CD4-positive, alpha-beta memory T cell (primary cell): ENCODE results near the gene SETD7. TPM values are rescaled to one million over a fixed set of nuclear protein-coding genes. Genes with fewer than 3 reads are reported as not detected.

Experiments used
- CTCF ChIA-PET: fragments of 350-600 bp; sonication (Branson Sonifier 250); formaldehyde crosslinking; loops from one replicate; lab custom pipeline; 2021; ENCODE audit warnings: inconsistent platforms; ENCODE audit not compliant: partially characterized antibody; lab: Charles Lee
- POLR2A ChIA-PET: fragments of 350-600 bp; sonication (Branson Sonifier 250); formaldehyde crosslinking; loops from one replicate; lab custom pipeline; 2021; ENCODE audit not compliant: partially characterized antibody; lab: Charles Lee
- DNase-seq, 5 donors: peaks; one replicate each; pipeline versions ENCODE4 v3.0.0 to v3.0.0-alpha.2; 2020 to 2022; ENCODE audit warnings: mixed read lengths in 1 of 5
- H3K27ac ChIP-seq: one replicate; pipeline ENCODE4 v1.7.0; 2013; ENCODE audit warnings: low read depth, low read length
- H3K27me3 ChIP-seq: 2 replicates; pipeline ENCODE4 v1.7.0; 2013; ENCODE audit warnings: mild to moderate bottlenecking, low read length, moderate library complexity; ENCODE audit not compliant: insufficient read depth
- H3K36me3 ChIP-seq: 2 replicates; pipeline ENCODE4 v1.7.0; 2013; ENCODE audit warnings: mild to moderate bottlenecking, low read length, moderate library complexity; ENCODE audit not compliant: insufficient read depth
- H3K4me1 ChIP-seq: 2 replicates; pipeline ENCODE4 v1.7.0; 2013; ENCODE audit warnings: mild to moderate bottlenecking, low read length, moderate library complexity; ENCODE audit not compliant: insufficient read depth
- H3K4me3 ChIP-seq, 2 donors: one replicate each; pipeline ENCODE4 v1.7.0; 2013; ENCODE audit warnings: low read length in 2 of 2, mild to moderate bottlenecking in 1 of 2
- H3K9me3 ChIP-seq, 2 donors: one replicate each; pipeline ENCODE4 v1.7.0; 2013; ENCODE audit warnings: low read length in 2 of 2, control low read depth in 1 of 2; ENCODE audit not compliant: control insufficient read depth in 1 of 2
- H3K27ac Mint-ChIP-seq, 7 donors: one replicate each; pipeline ENCODE4 v1.8.0; 2020 to 2021; ENCODE audit warnings: mixed read lengths in 7 of 7, mild to moderate bottlenecking in 6 of 7, inconsistent platforms in 3 of 7, moderate library complexity in 3 of 7
- H3K27me3 Mint-ChIP-seq, 2 donors: one replicate each; pipeline ENCODE4 v1.8.0; 2020 to 2021; ENCODE audit warnings: mixed read lengths in 2 of 2
- H3K36me3 Mint-ChIP-seq, 2 donors: one replicate each; pipeline ENCODE4 v1.8.0; 2020 to 2021; ENCODE audit warnings: mixed read lengths in 2 of 2, inconsistent platforms in 1 of 2, mild to moderate bottlenecking in 1 of 2
- H3K4me1 Mint-ChIP-seq, 4 donors: one replicate each; pipeline ENCODE4 v1.8.0; 2020 to 2021; ENCODE audit warnings: mixed read lengths in 4 of 4, mild to moderate bottlenecking in 1 of 4
- H3K4me3 Mint-ChIP-seq, 8 donors: one replicate each; pipeline ENCODE4 v1.8.0; 2020 to 2021; ENCODE audit warnings: mixed read lengths in 8 of 8, mild to moderate bottlenecking in 7 of 8, moderate library complexity in 6 of 8, inconsistent platforms in 3 of 8
- H3K9me3 Mint-ChIP-seq, 8 donors: one replicate each; pipeline ENCODE4 v1.8.0; 2020 to 2021; ENCODE audit warnings: mixed read lengths in 8 of 8, mild to moderate bottlenecking in 5 of 8, inconsistent platforms in 3 of 8, moderate library complexity in 1 of 8
- intact Hi-C: fragments of 100-400 bp; cut with micrococcal nuclease; formaldehyde crosslinking; loops from one replicate; pipeline ENCODE4 v1.15.1; 2023
- polyA plus RNA-seq, 2 donors: library from polyadenylated mRNA; unstranded; fragments of 300-500 nt; fragmentation: Illumina TruSeq; gene quantifications; one replicate each; pipeline ENCODE4 v1.2.3, GENCODE V29; 2021
- total RNA-seq, 2 experiments: library from RNA; stranded (reverse); gene quantifications; one replicate each; pipeline ENCODE4 v1.2.3, GENCODE V29; 2021

SETD7 gene
- total and polyA plus RNA-seq, 4 experiments from 2014 or later, result 3.9 to 14.6 (median 9.7) TPM

DNA sequence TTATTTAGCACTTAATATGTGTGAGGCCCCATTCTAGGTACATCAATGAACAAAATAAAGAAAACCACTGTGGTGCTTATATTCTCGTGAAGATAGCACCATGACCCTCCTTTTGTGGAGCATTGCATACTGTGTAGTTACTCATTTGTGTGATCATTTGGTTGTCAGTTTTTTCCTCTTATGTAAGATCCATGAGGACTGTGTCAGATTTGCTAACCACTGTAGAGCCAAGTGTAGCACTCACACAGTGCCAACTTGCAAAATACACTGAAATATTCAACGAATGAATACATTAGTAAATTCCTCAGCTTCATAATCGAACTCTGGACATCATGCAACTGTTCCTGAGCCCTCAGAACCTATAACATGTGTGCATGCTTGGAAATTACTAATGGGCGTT lies 29.5 kb upstream of the SETD7 start:
- CTCF ChIA-PET, result no interaction called here
- Histone ChIP-seq H3K27me3 (no peaks in the 10 kb centered on the region), H3K36me3 (no peaks in the 10 kb centered on the region), H3K4me3 (no peak overlapping the region), H3K9me3 (no peaks in the 10 kb centered on the region), H3K4me1 (no peaks in the 10 kb centered on the region), H3K27ac (no peak overlapping the region)
- intact Hi-C loops, result no loop called here
- Mint-ChIP-seq H3K9me3 (peaks cover 0 to 2% (median 0%) of the 10 kb centered on the region in 8 donors), H3K36me3 (no peaks in the 10 kb centered on the region), H3K27me3 (peaks cover 9 to 10% of the 10 kb centered on the region in 2 donors), H3K4me3 (no peak overlapping the region), H3K27ac (no peak overlapping the region), H3K4me1 (no peaks in the 10 kb centered on the region)
- POLR2A ChIA-PET, result no interaction called here
- no peak for DNase-seq

DNA sequence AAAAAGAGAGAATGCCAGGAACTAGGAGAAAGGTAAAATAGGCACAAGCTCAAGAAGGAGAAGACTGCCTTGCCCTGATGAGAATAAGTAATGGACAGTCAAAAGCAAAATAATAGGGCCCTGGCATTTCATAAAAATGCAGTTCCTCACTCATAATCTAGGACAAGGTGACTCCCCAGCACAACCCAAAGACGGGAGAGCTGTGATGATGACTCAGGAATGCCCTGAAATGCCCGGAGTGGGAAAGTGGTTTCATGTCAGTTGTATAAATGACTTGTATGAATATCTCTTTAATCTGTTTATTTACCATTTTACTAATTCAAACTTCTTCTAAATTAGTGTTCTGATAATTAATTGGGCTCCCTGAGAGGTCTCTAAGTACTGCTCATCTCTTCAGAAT lies 28.8 kb upstream of the SETD7 start:
- no peak for DNase-seq
- Mint-ChIP-seq H3K9me3 (peaks cover 0 to 2% (median 0%) of the 10 kb centered on the region in 8 donors), H3K4me3 (no peak overlapping the region), H3K27me3 (peaks cover 9 to 13% of the 10 kb centered on the region in 2 donors), H3K36me3 (no peaks in the 10 kb centered on the region), H3K27ac (no peak overlapping the region), H3K4me1 (no peaks in the 10 kb centered on the region)
- H3K27ac ChIP-seq, result no peak overlapping the region
- no peaks in the 10 kb centered on the region for H3K9me3 ChIP-seq
- no peaks in the 10 kb centered on the region for H3K27me3 ChIP-seq
- H3K4me1 ChIP-seq, result no peaks in the 10 kb centered on the region
- no peaks in the 10 kb centered on the region for H3K36me3 ChIP-seq
- CTCF ChIA-PET, result no interaction called here
- no peak overlapping the region for H3K4me3 ChIP-seq
- POLR2A ChIA-PET, result interaction anchor here (0.7 kb wide), 1 partner anchor 24 kb away, joined by 3 read pairs; no protein-coding TSS in a partner anchor
- intact Hi-C loops, result no loop called here

DNA sequence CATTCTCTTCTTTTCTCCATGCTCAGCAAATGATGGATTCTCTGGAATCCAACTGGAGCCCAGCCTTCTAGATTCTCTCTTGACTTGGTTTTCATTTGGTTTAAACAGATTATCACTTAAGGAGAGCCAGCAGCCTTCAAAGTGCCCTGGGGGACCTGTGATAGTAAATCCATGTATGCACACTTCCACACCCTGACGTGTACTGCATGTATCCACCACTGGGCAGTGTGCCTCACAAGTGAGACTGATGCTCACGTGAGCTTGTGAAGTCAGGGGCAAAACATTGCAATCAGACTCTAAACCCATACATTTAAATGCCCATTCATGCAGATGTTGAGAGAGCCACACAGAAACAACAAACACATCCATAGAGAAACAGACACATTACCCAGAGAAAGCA lies 28.0 kb upstream of the SETD7 start:
- H3K4me1 Mint-ChIP-seq, result no peaks in the 10 kb centered on the region
- CTCF ChIA-PET, result interaction anchor here (1.2 to 1.3 kb wide), 2 partner anchors 22 to 69 kb away, joined by 3 to 5 read pairs; no protein-coding TSS in a partner anchor
- POLR2A ChIA-PET, result interaction anchor here (0.7 kb wide), 1 partner anchor 25 kb away, joined by 3 read pairs; no protein-coding TSS in a partner anchor
- Histone ChIP-seq H3K27me3 (no peaks in the 10 kb centered on the region), H3K9me3 (no peaks in the 10 kb centered on the region), H3K4me3 (no peak overlapping the region), H3K36me3 (no peaks in the 10 kb centered on the region), H3K4me1 (no peaks in the 10 kb centered on the region), H3K27ac (no peak overlapping the region)
- no peak overlapping the region for H3K27ac Mint-ChIP-seq
- no peak for DNase-seq
- intact Hi-C loops, result no loop called here
- no peak overlapping the region for H3K4me3 Mint-ChIP-seq
- H3K36me3 Mint-ChIP-seq, result no peaks in the 10 kb centered on the region
- H3K27me3 Mint-ChIP-seq, result peaks cover 9 to 13% of the 10 kb centered on the region in 2 donors
- peaks cover 0 to under 1% (median 0%) of the 10 kb centered on the region in 8 donors for H3K9me3 Mint-ChIP-seq

DNA sequence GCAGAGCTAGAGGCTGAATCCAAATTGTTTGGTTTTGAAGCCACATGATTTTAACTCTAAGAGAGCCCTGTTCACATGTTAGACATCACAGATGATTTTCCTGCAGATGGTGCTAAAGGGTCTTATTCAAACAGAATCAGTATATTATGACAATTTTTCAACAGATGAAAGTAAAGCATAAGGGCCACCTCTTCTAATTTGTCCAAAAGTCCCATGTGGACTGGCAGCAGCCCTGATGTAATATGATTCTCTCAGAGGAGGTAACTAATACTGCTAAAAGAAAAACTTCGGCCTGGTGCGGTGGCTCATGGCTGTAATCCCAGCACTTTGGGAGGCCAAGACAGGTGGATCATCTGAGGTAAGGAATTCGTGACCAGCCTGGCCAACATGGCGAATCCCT lies 26.0 kb upstream of the SETD7 start:
- Histone ChIP-seq H3K36me3 (no peaks in the 10 kb centered on the region), H3K27me3 (no peaks in the 10 kb centered on the region), H3K27ac (no peak overlapping the region), H3K4me3 (no peak overlapping the region), H3K4me1 (no peaks in the 10 kb centered on the region), H3K9me3 (no peaks in the 10 kb centered on the region)
- no peak for DNase-seq
- ChIA-PET POLR2A (no interaction called here), CTCF (interaction anchor here (1.2 kb wide), 1 partner anchor 9 kb away, joined by 3 read pairs; no protein-coding TSS in a partner anchor)
- H3K4me3 Mint-ChIP-seq, result no peak overlapping the region
- no peak overlapping the region for H3K27ac Mint-ChIP-seq
- H3K9me3 Mint-ChIP-seq, result no peaks in the 10 kb centered on the region
- no peaks in the 10 kb centered on the region for H3K36me3 Mint-ChIP-seq
- H3K4me1 Mint-ChIP-seq, result no peaks in the 10 kb centered on the region
- intact Hi-C loops, result no loop called here
- peaks cover 11 to 13% of the 10 kb centered on the region in 2 donors for H3K27me3 Mint-ChIP-seq

GRCh38 chr4:139581096-139581495 lies 25.1 kb upstream of the SETD7 start:
- no peaks in the 10 kb centered on the region for H3K27me3 ChIP-seq
- Mint-ChIP-seq H3K4me3 (no peak overlapping the region), H3K36me3 (no peaks in the 10 kb centered on the region), H3K27me3 (peaks cover 11 to 13% of the 10 kb centered on the region in 2 donors), H3K27ac (no peak overlapping the region), H3K4me1 (no peaks in the 10 kb centered on the region), H3K9me3 (no peaks in the 10 kb centered on the region)
- ChIA-PET CTCF (interaction anchor here (1.2 kb wide), 1 partner anchor 10 kb away, joined by 3 read pairs; no protein-coding TSS in a partner anchor), POLR2A (no interaction called here)
- H3K4me3 ChIP-seq, result no peak overlapping the region
- no peak overlapping the region for H3K27ac ChIP-seq
- H3K36me3 ChIP-seq, result no peaks in the 10 kb centered on the region
- no peaks in the 10 kb centered on the region for H3K4me1 ChIP-seq
- no peaks in the 10 kb centered on the region for H3K9me3 ChIP-seq
- intact Hi-C loops, result no loop called here
- no peak for DNase-seq

- Histone ChIP-seq H3K36me3 (no peaks in the 10 kb centered on the region), H3K27ac (no peak overlapping the region), H3K4me3 (no peak overlapping the region), H3K27me3 (no peaks in the 10 kb centered on the region), H3K4me1 (no peaks in the 10 kb centered on the region), H3K9me3 (no peaks in the 10 kb centered on the region)
- Mint-ChIP-seq H3K9me3 (no peaks in the 10 kb centered on the region), H3K27me3 (peaks cover 5 to 6% of the 10 kb centered on the region in 2 donors), H3K4me1 (no peaks in the 10 kb centered on the region), H3K36me3 (no peaks in the 10 kb centered on the region), H3K27ac (no peak overlapping the region), H3K4me3 (no peak overlapping the region)
- no peak for DNase-seq
- ChIA-PET POLR2A (no interaction called here), CTCF (interaction anchor here (1.0 kb wide), 1 partner anchor 28 kb away, joined by 3 read pairs; no protein-coding TSS in a partner anchor)
- intact Hi-C loops, result no loop called here
These were observed 20.2 kb upstream of the SETD7 start for GRCh38 chr4:139576219-139576618.

GRCh38 chr4:139575072-139575471 lies 19.1 kb upstream of the SETD7 start:
- H3K4me3 Mint-ChIP-seq, result no peak overlapping the region
- Histone ChIP-seq H3K36me3 (no peaks in the 10 kb centered on the region), H3K9me3 (no peaks in the 10 kb centered on the region), H3K27me3 (no peaks in the 10 kb centered on the region), H3K4me1 (no peaks in the 10 kb centered on the region), H3K27ac (no peak overlapping the region), H3K4me3 (no peak overlapping the region)
- intact Hi-C loops, result no loop called here
- no peak overlapping the region for H3K27ac Mint-ChIP-seq
- DNase-seq, result no peak
- no peaks in the 10 kb centered on the region for H3K9me3 Mint-ChIP-seq
- ChIA-PET POLR2A (no interaction called here), CTCF (no interaction called here)
- no peaks in the 10 kb centered on the region for H3K36me3 Mint-ChIP-seq
- H3K27me3 Mint-ChIP-seq, result peaks cover 2% of the 10 kb centered on the region in 2 donors
- no peaks in the 10 kb centered on the region for H3K4me1 Mint-ChIP-seq
